Neutrophil (primary cell): ENCODE data around the gene GTF2A1.

Experiments used
- H3K27ac ChIP-seq: fragments of 200-600 bp; sonication (generic); 2 replicates; pipeline ENCODE4 v1.5.1; 2016; ENCODE audit warnings: mild to moderate bottlenecking, moderate library complexity
- H3K27me3 ChIP-seq: fragments of 200-600 bp; sonication (generic); 2 replicates; pipeline ENCODE4 v1.6.0; 2016; ENCODE audit warnings: mild to moderate bottlenecking
- H3K36me3 ChIP-seq: fragments of 200-600 bp; sonication (generic); 2 replicates; pipeline ENCODE4 v1.5.1; 2017
- H3K4me1 ChIP-seq, 2 experiments: fragments of 200-600 bp in 1 of 2; sonication (generic) in 1 of 2; 1 replicate in 1 of 2; 2 replicates in 1 of 2; pipeline versions ENCODE4 v1.5.1 to v1.6.1; 2013 to 2016; ENCODE audit warnings: low read depth in 1 of 2, low read length in 1 of 2, mild to moderate bottlenecking in 1 of 2, moderate library complexity in 1 of 2; ENCODE audit not compliant: control insufficient read depth in 1 of 2, insufficient read depth in 1 of 2
- H3K4me3 ChIP-seq, 2 experiments: fragments of 200-600 bp in 1 of 2; sonication (generic) in 1 of 2; 1 replicate in 1 of 2; 2 replicates in 1 of 2; pipeline ENCODE4 v1.5.1; 2013 to 2016; ENCODE audit warnings: low read depth in 1 of 2, low read length in 1 of 2, mild to moderate bottlenecking in 1 of 2, moderate library complexity in 1 of 2
- H3K9me3 ChIP-seq: fragments of 200-600 bp; sonication (generic); 2 replicates; pipeline ENCODE4 v1.5.1; 2016
- TF ChIP-seq, protein P1 (sequence below): fragments of 200-600 bp; sonication (generic); IDR thresholded peaks from 2 replicates; pipeline ENCODE4 v1.5.1; 2016; ENCODE audit warnings: antibody characterized with exemption

Gene GTF2A1

GRCh38 chr14:81137316-81137715 lies 83.4 kb downstream of the GTF2A1 start:
- Histone ChIP-seq H3K9me3 (no peaks in the 10 kb centered on the region), H3K36me3 (no peaks in the 10 kb centered on the region), H3K27me3 (no peaks in the 10 kb centered on the region), H3K4me3 (no peak overlapping the region), H3K4me1 (no peaks in the 10 kb centered on the region), H3K27ac (no peak overlapping the region)
- TF ChIP-seq, protein P1, sequence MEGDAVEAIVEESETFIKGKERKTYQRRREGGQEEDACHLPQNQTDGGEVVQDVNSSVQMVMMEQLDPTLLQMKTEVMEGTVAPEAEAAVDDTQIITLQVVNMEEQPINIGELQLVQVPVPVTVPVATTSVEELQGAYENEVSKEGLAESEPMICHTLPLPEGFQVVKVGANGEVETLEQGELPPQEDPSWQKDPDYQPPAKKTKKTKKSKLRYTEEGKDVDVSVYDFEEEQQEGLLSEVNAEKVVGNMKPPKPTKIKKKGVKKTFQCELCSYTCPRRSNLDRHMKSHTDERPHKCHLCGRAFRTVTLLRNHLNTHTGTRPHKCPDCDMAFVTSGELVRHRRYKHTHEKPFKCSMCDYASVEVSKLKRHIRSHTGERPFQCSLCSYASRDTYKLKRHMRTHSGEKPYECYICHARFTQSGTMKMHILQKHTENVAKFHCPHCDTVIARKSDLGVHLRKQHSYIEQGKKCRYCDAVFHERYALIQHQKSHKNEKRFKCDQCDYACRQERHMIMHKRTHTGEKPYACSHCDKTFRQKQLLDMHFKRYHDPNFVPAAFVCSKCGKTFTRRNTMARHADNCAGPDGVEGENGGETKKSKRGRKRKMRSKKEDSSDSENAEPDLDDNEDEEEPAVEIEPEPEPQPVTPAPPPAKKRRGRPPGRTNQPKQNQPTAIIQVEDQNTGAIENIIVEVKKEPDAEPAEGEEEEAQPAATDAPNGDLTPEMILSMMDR = no peak

- TF ChIP-seq, protein P1 = no peak
- H3K4me1 ChIP-seq = no peaks in the 10 kb centered on the region
- H3K36me3 ChIP-seq = no peaks in the 10 kb centered on the region
- H3K27ac ChIP-seq = no peak overlapping the region
- H3K9me3 ChIP-seq = no peaks in the 10 kb centered on the region
- H3K4me3 ChIP-seq = no peak overlapping the region
- H3K27me3 ChIP-seq = no peaks in the 10 kb centered on the region
Measured at GRCh38 chr14:81133400-81133799, 87.4 kb downstream of the GTF2A1 start.

DNA sequence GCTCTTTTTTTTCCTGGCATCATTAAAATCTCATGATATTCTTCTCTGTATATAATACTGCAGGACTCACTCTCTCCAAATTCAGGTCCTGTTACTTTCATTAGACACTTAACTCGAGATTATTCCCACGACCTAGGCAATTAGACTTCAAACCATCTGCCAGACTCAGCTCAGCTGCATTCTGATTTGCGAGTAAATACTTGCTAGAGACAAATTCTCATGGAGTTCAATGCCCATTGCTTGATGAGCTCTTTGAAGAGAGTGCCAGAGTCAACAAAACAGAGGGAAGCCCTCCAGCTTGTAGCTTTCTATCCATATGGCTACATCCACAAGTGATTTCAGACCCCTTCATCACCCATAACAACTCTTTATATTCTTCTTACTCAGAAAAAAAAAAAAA lies 88.3 kb downstream of the GTF2A1 start:
- no peak overlapping the region for H3K4me3 ChIP-seq
- no peak overlapping the region for H3K27ac ChIP-seq
- no peaks in the 10 kb centered on the region for H3K27me3 ChIP-seq
- TF ChIP-seq, protein P1 = no peak
- H3K4me1 ChIP-seq = peaks cover 8 to 9% of the 10 kb centered on the region in 2 experiments
- H3K36me3 ChIP-seq = no peaks in the 10 kb centered on the region
- no peaks in the 10 kb centered on the region for H3K9me3 ChIP-seq

DNA sequence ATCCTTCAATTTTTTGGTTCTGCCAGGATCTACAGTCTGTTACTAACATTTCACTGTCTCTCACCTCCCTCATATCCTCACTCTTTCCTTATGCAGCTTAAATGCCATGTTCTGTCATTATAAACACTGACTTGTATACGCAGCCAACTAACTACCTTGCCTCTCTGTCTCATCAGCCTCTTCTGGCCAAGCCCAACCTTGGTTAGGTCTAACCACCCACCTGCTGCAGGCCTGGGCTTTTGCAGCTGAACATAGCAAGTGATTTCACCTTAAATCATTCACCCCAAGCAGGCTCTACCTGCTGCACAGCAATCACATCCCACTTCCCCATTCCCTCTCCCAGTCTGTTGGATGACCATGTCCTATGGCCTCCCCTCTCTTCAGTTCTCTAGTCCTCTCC lies 91.5 kb downstream of the GTF2A1 start:
- Histone ChIP-seq H3K4me3 (no peak overlapping the region), H3K4me1 (peaks cover 24 to 35% of the 10 kb centered on the region in 2 experiments), H3K9me3 (no peaks in the 10 kb centered on the region), H3K27ac (no peak overlapping the region), H3K36me3 (no peaks in the 10 kb centered on the region), H3K27me3 (no peaks in the 10 kb centered on the region)
- TF ChIP-seq, protein P1 = no peak

DNA sequence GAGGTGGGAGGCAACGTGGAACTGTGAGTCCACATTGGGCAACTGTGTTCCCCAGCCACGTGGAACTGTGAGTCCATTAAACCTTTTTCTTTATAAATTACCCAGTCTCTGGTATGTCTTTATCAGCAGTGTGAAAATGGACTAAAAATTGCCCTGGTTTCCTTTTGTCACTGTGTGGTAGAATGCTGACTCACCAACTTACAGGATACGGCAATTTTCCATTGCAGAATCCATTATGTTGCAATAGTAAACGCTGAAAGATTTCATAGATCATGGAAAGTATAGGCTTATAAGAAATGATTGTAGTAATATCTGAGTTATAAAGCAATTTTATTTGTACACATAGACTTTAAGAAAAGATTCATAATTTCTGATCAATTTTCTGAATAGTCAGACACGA lies 93.0 kb downstream of the GTF2A1 start:
- peaks cover 39 to 50% of the 10 kb centered on the region in 2 experiments for H3K4me1 ChIP-seq

More for the DNA sequence above, 93.0 kb downstream of the GTF2A1 start:
- no peaks in the 10 kb centered on the region for H3K27me3 ChIP-seq
- TF ChIP-seq, protein P1 = no peak
- no peak overlapping the region for H3K4me3 ChIP-seq
- no peak overlapping the region for H3K27ac ChIP-seq
- no peaks in the 10 kb centered on the region for H3K9me3 ChIP-seq
- no peaks in the 10 kb centered on the region for H3K36me3 ChIP-seq
